GM12874 (cell line): ENCODE results near the gene ERN1.

Experiments
- CTCF ChIP-seq: IDR thresholded peaks from 2 replicates; pipeline ENCODE4 v1.5.1; 2011; ENCODE audit warnings: low read depth, mild to moderate bottlenecking, control low read depth, low read length, moderate library complexity; ENCODE audit not compliant: insufficient read depth

Gene ERN1

DNA sequence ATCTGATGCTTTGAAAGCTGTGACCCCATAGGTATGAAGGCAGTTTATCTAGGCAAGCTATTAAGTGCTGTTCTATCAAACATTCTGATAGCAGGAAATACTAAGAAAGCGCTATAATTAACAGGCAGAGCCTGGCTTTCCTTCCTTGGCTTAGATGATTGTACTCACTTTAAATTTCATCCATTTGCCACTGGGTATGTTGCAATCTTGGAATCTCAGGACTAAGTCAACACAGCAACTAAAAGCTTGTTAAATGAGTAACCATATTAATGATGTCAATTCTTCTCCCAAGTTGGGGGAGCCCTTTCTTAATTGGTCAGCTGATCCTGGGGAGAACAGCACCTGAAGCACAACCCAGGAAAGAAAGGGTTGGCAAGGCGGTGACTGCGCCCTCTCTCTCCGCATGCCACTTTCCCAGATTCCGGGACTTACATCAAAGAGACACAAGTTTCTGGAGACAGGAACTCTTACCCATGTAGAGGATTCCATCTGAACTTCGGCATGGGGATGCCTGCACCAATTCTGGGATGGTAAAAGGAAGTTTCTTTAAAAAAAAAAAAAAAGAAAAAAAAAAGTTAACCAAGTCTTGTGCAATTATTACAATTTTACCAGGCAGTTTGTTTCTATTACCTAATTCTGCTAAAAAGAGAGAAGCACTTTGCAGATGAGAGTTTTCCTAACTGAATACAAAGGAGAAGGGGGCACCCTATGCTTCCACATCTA, 55.1 kb downstream of the ERN1 start:
- TF ChIP-seq CTCF: no peak

DNA sequence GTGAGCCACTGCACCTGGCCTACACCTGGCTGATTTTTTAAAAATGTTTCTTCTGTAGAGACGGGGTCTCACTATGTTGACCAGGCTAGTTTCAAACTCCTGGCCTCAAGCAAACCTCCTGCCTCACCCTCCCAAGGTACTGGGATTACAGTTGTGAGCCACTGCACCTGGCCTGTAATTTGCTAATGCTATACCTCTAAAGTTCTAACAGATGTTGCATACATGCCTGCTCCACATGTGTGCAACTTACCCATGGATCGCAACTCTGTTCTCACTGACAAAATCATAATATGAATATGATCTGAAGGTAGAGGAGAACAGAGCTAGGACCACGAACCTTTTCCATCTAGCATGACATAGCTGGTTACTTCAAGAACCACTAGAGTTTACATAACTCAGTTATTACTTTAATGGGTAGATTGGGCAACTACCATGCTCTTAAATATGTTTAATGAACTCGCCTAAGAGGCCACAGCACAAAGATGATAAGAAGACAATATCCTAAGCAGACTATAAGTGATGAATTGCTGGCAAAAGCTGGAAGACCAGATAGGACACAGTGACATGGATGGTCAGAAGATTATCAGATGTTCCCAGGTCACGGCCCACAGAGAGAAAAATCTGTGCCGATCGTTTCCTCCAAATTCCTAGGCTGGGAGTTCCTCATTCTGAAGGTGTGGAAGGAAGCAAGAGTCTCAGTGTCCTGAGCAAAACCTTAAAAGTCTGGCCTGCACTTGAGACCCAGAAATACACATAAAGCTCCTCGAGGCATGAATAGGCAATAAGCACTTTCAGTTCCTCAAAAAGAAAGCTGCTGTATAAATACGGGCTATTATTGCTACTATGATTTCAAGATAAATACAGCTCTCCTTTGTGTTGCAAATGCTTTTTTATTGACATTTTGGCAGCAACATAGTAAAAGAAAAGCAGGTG, 55.9 kb downstream of the ERN1 start:
- no peak for TF ChIP-seq CTCF

GRCh38 chr17:64071111-64071510, 58.8 kb downstream of the ERN1 start:
- TF ChIP-seq CTCF: no peak

- no peak for TF ChIP-seq CTCF
These were observed 59.7 kb downstream of the ERN1 start for GRCh38 chr17:64070213-64070612.

DNA sequence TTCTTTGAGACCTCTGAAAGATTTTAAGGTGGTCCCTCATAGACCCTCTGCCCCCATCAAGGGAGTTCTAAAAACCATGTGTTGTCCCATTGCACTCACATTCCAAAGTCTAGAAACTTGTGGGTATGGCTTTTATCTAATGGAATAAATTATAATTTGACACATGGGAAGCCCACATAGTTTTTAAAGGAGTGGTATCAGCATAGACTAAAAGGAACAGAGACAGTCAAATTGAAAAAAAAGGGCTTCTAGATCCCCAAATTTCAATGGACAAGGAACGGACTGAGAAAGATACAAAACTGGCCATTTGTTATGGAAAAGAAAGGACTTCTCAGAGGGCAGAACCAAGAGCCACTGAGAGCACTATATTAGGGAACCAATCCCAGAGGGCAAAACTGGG, 60.8 kb downstream of the ERN1 start:
- TF ChIP-seq CTCF: no peak

DNA sequence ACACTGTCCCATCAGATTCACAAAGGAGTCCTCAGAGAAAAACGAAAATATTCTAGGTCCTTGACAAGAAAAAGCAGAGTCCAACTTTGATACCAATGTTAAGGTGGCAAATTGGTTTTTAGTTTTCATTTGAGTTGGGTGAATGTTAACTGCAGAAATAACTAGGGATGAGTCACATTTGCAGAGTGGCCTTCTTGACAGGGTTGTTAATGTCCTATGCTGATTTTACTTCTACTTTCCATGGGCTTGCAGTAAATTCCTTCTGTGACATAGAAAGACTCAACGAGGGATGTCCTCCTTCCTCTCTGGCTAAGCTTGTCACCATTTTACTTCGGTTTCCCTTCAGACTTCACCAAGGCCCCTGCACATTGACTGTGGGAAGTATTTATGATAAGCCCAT, 62.3 kb downstream of the ERN1 start:
- TF ChIP-seq CTCF: no peak

GRCh38 chr17:64066716-64067115, 63.2 kb downstream of the ERN1 start:
- TF ChIP-seq CTCF: no peak
